H1 (cell line): Measurements from ENCODE around the gene MRPS16. TPM values are rescaled to one million over a fixed set of nuclear protein-coding genes. Genes with fewer than 3 reads are reported as not detected.

Experiments
- ASH2L ChIP-seq: fragments of 200-600, 300-600 bp; sonication (generic); IDR thresholded peaks from one replicate; pipeline ENCODE4 v1.7.1; 2017; ENCODE audit warnings: low read length
- CBX8 ChIP-seq: fragments of 300-800, 300-1000 bp; sonication (generic); IDR thresholded peaks from 2 replicates; pipeline ENCODE4 v1.7.1; 2016; ENCODE audit warnings: low read depth, low read length, borderline replicate concordance
- CTBP2 ChIP-seq: IDR thresholded peaks from 2 replicates; pipeline ENCODE4 v1.7.0; 2011; ENCODE audit warnings: borderline replicate concordance, mild to moderate bottlenecking, moderate library complexity, mixed read lengths, low read length; ENCODE audit not compliant: insufficient read depth, insufficient read length
- POLR2A ChIP-seq, 2 experiments: IDR thresholded peaks; 1 replicate in 1 of 2; 2 replicates in 1 of 2; pipeline ENCODE4 v1.6.1; 2011; ENCODE audit warnings: low read depth in 2 of 2, low read length in 2 of 2, mild to moderate bottlenecking in 2 of 2; ENCODE audit errors: control extremely low read depth in 1 of 2
- POLR2AphosphoS5 ChIP-seq: IDR thresholded peaks from 2 replicates; pipeline ENCODE4 v1.6.1; 2011; ENCODE audit warnings: low read depth, low read length
- RXRA ChIP-seq: IDR thresholded peaks from 2 replicates; pipeline ENCODE4 v1.6.1; 2011; ENCODE audit warnings: low read depth, mild to moderate bottlenecking, low read length, moderate library complexity; ENCODE audit not compliant: insufficient read depth
- SIRT6 ChIP-seq: IDR thresholded peaks from one replicate; pipeline ENCODE4 v1.7.1; 2012; ENCODE audit warnings: low read length, inconsistent platforms
- SP4 ChIP-seq: IDR thresholded peaks from 2 replicates; pipeline ENCODE4 v1.6.1; 2012; ENCODE audit warnings: low read length, inconsistent platforms
- TBP ChIP-seq: IDR thresholded peaks from 2 replicates; pipeline ENCODE4 v1.6.1; 2011; ENCODE audit warnings: low read depth, low read length, improper control_type of control experiment
- polyA plus RNA-seq, 7 experiments: library from polyadenylated mRNA; depleted of rRNA in 3 of 7; stranded (reverse) in 5 of 7; unstranded in 2 of 7; fragments of >200 nt in 5 of 7; fragments of 200-250 nt in 2 of 7; gene quantifications; 1 replicate in 5 of 7; 2 replicates in 1 of 7; 4 replicates in 1 of 7; pipeline versions ENCODE4 v1.2.1 to v1.2.3, GENCODE V29; 2011 to 2013; ENCODE audit warnings: missing spikeins in 2 of 7, mixed read lengths in 2 of 7
- total RNA-seq: library from RNA; stranded (reverse); fragmentation: NEBNext Ultra II Directional; extraction: Animal tissue kit (Norgen Biotek cat#: 25700); gene quantifications from 2 replicates; pipeline ENCODE4 v1.2.1, GENCODE V29; 2021
- TF ChIP-seq, protein P1 (sequence below): fragments of 300-600 bp; sonication (generic); IDR thresholded peaks from 2 replicates; pipeline ENCODE4 v1.7.1; 2012; ENCODE audit warnings: low read length, moderate library complexity, mild to moderate bottlenecking, inconsistent platforms; ENCODE audit not compliant: insufficient replicate concordance

Gene MRPS16
- total and polyA plus RNA-seq, 2 of the 8 experiments (the other 6 are each of a cell fraction or from before 2014, with no cell fraction given): 125 to 203 TPM

DNA sequence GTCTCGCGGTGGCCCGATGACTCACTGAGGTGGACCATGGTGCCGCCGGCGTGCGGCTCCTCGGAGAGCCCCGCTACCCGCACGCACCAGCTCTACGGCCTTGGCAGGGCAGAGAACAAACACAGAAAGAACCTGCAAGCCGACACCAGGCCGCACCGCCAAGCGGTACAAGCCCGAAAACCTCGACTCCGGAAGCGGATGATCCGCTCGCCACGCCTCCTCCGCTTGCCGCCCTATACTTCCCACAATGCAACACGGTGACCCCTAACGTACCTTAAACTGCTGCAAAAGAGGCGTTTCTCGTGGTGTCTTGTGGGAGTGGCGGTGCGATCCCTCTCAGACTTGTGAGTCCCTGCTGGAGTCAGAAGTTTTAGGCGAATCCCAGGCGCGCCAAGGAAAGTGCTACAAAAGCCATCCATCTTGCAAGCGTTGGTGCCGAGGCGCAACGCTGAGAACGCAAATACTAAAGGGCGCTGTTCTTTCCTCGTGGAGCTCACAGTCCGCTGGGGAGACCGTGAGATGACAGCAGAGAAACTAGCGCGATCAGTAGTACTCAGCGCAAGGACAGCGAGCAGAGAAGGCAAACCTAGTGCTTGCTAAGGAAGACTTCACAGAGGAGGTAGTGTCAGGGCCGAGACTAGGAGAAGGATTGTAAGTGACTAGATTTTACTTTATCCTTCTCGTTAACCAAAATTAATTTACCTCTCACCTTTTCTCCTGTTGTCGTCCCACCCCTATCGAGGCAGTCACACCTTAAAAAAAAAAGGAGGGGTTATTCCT lies at the start of gene MRPS16 (continued):
- TF ChIP-seq CBX8 (no peak), CTBP2 (no peak), SP4 (no peak), SIRT6 (no peak), TBP (peak; percentile 83), RXRA (no peak), POLR2AphosphoS5 (peak; percentile 90), ASH2L (peak; percentile 84), POLR2A (IDR thresholded peaks at IDR 0.05; ENCODE audit: control extremely low read depth in 1 of 2, low read depth in 2 of 2, low read length in 2 of 2) (peak; percentile 82 to 97)
- TF ChIP-seq, protein P1, sequence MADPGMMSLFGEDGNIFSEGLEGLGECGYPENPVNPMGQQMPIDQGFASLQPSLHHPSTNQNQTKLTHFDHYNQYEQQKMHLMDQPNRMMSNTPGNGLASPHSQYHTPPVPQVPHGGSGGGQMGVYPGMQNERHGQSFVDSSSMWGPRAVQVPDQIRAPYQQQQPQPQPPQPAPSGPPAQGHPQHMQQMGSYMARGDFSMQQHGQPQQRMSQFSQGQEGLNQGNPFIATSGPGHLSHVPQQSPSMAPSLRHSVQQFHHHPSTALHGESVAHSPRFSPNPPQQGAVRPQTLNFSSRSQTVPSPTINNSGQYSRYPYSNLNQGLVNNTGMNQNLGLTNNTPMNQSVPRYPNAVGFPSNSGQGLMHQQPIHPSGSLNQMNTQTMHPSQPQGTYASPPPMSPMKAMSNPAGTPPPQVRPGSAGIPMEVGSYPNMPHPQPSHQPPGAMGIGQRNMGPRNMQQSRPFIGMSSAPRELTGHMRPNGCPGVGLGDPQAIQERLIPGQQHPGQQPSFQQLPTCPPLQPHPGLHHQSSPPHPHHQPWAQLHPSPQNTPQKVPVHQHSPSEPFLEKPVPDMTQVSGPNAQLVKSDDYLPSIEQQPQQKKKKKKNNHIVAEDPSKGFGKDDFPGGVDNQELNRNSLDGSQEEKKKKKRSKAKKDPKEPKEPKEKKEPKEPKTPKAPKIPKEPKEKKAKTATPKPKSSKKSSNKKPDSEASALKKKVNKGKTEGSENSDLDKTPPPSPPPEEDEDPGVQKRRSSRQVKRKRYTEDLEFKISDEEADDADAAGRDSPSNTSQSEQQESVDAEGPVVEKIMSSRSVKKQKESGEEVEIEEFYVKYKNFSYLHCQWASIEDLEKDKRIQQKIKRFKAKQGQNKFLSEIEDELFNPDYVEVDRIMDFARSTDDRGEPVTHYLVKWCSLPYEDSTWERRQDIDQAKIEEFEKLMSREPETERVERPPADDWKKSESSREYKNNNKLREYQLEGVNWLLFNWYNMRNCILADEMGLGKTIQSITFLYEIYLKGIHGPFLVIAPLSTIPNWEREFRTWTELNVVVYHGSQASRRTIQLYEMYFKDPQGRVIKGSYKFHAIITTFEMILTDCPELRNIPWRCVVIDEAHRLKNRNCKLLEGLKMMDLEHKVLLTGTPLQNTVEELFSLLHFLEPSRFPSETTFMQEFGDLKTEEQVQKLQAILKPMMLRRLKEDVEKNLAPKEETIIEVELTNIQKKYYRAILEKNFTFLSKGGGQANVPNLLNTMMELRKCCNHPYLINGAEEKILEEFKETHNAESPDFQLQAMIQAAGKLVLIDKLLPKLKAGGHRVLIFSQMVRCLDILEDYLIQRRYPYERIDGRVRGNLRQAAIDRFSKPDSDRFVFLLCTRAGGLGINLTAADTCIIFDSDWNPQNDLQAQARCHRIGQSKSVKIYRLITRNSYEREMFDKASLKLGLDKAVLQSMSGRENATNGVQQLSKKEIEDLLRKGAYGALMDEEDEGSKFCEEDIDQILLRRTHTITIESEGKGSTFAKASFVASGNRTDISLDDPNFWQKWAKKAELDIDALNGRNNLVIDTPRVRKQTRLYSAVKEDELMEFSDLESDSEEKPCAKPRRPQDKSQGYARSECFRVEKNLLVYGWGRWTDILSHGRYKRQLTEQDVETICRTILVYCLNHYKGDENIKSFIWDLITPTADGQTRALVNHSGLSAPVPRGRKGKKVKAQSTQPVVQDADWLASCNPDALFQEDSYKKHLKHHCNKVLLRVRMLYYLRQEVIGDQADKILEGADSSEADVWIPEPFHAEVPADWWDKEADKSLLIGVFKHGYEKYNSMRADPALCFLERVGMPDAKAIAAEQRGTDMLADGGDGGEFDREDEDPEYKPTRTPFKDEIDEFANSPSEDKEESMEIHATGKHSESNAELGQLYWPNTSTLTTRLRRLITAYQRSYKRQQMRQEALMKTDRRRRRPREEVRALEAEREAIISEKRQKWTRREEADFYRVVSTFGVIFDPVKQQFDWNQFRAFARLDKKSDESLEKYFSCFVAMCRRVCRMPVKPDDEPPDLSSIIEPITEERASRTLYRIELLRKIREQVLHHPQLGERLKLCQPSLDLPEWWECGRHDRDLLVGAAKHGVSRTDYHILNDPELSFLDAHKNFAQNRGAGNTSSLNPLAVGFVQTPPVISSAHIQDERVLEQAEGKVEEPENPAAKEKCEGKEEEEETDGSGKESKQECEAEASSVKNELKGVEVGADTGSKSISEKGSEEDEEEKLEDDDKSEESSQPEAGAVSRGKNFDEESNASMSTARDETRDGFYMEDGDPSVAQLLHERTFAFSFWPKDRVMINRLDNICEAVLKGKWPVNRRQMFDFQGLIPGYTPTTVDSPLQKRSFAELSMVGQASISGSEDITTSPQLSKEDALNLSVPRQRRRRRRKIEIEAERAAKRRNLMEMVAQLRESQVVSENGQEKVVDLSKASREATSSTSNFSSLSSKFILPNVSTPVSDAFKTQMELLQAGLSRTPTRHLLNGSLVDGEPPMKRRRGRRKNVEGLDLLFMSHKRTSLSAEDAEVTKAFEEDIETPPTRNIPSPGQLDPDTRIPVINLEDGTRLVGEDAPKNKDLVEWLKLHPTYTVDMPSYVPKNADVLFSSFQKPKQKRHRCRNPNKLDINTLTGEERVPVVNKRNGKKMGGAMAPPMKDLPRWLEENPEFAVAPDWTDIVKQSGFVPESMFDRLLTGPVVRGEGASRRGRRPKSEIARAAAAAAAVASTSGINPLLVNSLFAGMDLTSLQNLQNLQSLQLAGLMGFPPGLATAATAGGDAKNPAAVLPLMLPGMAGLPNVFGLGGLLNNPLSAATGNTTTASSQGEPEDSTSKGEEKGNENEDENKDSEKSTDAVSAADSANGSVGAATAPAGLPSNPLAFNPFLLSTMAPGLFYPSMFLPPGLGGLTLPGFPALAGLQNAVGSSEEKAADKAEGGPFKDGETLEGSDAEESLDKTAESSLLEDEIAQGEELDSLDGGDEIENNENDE: no peak
